DMS79 treated with DMSO at 0.1 percent for 48 hours (cell line): ENCODE data around the gene RXRB.
A peak's percentile ranks its signal among the peaks of the same experiment; 100 is the strongest.
"Not testable (repeated sequence)": the region's sequence is repeated elsewhere in the genome, so short reads cannot be mapped to it uniquely, and the experiment has no call there.

Experiments
- DNase-seq: peaks from one replicate; lab custom pipeline; 2025; lab: John Stamatoyannopoulos, UW

RXRB gene

GRCh38 chr6:33163540-33163939 is 36.9 kb downstream of the RXRB start:
- no peak for DNase-seq

- peak; percentile 55 for DNase-seq
Observed at GRCh38 chr6:33161354-33162331, 38.8 kb downstream of the RXRB start.

DNA sequence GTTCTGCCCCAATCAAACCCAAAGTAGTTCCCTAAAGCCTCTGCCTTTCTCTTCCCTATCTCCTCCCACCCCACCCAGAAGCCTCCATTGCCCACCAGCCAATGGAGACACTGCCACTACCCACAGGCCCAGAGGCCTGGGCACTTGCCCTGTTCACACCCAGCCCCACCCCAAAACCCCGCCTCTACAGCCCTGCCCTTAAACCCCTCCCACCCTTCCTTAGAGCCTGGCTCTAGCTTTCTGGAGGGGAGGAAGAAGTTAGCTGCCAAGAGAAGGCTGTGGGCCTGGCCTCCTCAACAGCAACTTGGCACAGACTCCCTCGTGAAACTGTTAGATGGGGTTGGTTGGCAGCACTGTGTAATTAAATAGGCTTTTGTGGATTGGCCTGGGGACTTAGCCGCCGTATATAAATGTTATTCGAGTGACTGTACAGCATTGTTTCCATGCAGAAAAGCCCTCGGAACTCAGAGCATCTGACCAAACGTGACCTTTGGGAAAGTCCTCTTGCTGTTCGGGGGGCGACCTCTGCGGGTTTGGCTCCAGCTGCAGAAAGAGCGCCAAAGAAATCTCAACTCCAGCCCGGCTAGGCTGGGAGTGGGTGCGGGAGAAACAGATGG is 39.6 kb downstream of the RXRB start:
- DNase-seq = peak; percentile 14

DNA sequence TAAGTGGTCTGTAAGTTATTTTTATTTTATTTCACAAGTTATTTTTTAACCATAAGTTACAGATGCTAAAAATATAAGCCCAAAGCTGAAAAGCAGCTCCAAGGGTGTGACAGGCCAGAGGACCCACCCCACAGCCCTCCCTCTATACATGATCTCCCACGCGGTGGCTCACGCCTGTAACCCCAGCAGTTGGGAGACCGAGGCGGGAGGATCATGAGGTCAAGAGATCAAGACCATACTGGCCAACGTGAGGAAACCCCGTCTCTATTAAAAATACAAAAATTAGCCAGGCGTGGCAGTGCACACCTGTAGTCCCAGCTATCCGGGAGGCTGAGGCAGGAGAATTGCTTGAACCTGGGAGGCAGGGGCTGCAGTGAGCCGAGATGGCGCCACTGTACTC is 40.4 kb downstream of the RXRB start:
- DNase-seq = no peak

DNA sequence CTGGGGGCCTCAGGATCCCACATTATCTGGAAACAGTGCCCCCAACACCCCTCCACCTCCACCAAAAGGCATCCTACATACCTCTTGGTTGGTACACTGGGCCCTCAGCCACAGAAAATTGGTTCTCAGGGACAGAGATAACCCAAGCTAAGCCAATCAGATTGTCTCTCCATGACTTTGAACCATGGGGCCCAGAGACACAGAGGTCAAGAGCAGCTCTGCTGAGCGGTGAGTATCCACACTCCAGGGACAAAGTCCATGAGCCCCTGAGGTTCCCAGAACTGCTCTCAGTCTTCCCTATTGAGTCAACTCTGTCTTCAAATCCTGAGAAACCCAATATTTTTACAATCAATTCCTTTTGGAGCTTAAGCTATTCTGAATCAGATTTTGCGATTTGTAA is 43.5 kb downstream of the RXRB start:
- DNase-seq = no peak

DNA sequence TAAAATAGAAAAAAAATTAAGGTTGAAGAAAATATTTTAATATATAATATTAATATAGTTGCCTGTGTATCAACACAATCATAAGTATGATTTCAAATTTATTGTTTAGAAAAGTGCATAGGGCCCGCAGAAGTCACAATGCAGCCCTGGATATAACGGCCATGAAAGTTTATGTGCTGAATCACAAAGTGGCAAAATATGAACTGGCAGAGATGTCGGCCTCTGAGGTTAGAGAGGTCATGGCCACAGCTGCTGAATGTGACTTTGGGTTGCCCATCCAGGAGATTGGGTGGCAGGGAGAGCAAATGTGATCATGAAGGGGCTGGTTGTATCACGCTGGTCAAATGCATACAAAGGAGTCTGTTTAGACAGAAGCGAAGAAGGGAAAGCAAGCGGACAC is 43.9 kb downstream of the RXRB start:
- no peak for DNase-seq

DNA sequence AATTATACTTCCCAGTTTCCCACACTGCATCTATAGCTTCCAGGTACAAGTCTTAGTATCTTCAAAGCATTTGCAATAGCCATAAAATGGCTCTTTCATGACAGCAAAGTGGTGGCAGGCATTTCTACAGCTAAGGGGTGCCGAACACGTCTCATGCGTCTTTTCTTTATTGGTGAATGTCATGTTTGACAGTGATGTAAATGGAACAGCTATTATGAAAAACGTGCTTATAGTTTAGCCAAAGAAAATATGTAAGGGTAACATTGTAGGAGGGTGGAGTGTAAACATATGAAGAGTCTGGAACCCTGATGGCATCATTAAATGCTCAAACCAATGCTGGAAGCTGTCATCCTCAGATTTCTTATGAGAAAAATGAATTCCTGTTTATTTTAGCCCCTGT is 46.1 kb downstream of the RXRB start:
- DNase-seq = no peak

DNA sequence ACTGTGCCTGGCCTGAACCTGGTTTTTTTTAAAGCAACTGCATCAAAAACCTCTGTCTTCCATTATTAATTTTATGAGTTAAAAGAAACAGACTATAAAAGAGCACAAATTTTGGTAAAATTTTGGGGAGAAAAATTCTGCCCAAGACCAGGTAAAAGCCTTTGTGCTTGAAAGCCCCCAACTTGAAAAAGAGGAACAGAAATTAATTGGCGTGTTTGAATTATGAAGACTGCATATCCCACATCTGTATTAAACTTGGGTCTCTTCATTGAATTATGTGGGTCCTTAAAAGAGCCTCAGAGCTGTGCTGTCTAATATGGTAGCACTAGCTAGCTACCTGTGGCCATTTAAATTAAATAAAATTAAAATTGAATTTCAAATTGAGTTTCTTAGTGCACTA is 49.4 kb downstream of the RXRB start:
- DNase-seq = no peak

GRCh38 chr6:33150560-33150959 is 49.9 kb downstream of the RXRB start:
- DNase-seq = not testable (repeated sequence)

DNA sequence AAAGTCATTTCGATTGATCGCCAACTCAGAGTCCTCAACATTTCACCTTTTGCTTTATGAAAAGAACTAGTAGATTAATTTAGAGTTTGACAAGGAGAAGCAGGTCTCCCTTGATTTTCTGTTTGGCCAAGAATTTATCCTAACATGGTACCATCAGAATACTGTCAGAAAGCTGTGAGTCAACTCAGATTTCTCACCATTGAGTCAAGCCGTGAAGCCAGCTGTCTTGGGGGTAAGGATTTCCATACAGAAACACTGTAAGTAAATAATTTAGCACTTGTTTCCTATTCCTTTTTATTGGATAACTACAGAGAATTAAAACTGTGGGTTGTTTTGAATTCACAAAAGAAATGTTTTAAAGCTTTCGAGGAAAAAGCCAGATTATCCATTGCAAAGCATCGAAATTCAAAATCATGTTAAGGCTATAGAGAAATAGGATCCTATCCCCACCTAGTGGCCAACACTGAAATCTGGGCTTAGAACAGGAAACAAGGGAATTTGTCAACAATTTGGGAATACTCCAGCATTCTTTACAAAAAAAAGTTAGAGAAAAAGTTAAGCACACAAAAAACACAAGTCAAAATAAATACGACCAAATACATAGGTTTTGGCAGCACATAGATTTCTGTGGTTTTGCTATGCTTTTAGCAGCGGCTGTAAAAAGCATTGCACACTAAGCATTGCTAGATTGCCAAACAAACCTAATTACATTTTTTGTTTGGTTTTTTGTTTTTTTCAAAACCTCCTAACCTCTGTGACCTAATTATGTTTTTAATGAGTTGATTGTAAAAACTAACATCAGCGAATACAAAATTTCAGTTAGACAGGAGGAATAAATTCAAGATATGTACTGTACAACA is 52.4 kb downstream of the RXRB start:
- peak; percentile 28 for DNase-seq

DNA sequence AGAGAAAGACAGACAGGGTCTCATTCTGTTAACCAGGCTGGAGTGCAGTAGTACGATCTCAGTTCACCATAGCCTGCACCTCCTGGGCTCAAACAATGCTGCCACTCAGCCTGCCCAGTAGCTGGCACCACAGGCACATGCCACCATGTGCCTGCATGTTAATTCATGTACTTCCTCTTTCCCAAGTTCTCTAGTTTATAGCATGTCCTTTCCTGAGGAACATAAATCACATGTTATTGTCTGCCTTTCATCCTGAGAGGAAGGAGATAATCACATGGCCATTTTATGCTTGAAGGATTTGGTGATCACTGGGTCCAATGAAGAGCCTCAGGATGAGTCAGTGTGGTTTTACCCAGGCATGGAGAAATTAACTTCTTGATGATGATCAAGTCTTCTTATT is 56.1 kb downstream of the RXRB start:
- no peak for DNase-seq
